H1 (cell line): ENCODE results near the gene TNNT1. TPM values are rescaled to one million over a fixed set of nuclear protein-coding genes. Genes with fewer than 3 reads are reported as not detected.

Source experiments
- CTCF ChIA-PET: fragments of 300-600 bp; sonication (Branson Sonifier 250); formaldehyde crosslinking; loops from one replicate; lab custom pipeline; 2021; ENCODE audit not compliant: partially characterized antibody; lab: Charles Lee
- POLR2A ChIA-PET: fragments of 300-600 bp; sonication (Branson Sonifier 250); formaldehyde crosslinking; loops from one replicate; lab custom pipeline; 2021; ENCODE audit warnings: inconsistent platforms; ENCODE audit not compliant: partially characterized antibody; lab: Charles Lee
- DNase-seq, 2 experiments: peaks; one replicate each; pipeline versions ENCODE4 v3.0.0 to v3.0.0-alpha.2; 2010 to 2022; ENCODE audit warnings: low spot score in 2 of 2, low read depth in 1 of 2, mixed read lengths in 1 of 2
- FAIRE-seq: peaks from 2 replicates; lab custom pipeline; 2011; peaks lifted over from hg19 to GRCh38; lab: Jason Lieb, UNC
- H2AFZ ChIP-seq: 2 replicates; pipeline ENCODE4 v1.8.1; 2012; ENCODE audit warnings: low read length, inconsistent platforms
- H2AK5ac ChIP-seq: 2 replicates; pipeline ENCODE4 v1.6.1; 2013; ENCODE audit warnings: low read depth, low read length
- H2BK120ac ChIP-seq: replicated peaks from 2 replicates; pipeline ENCODE3; 2013; ENCODE audit warnings: low read depth, low read length, inconsistent platforms
- H2BK12ac ChIP-seq: 2 replicates; pipeline ENCODE4 v1.6.1; 2013; ENCODE audit warnings: low read depth, low read length
- H2BK15ac ChIP-seq: 2 replicates; pipeline ENCODE4 v1.6.1; 2013; ENCODE audit warnings: low read length
- H2BK20ac ChIP-seq: 2 replicates; pipeline ENCODE4 v1.6.1; 2013; ENCODE audit warnings: low read length
- H2BK5ac ChIP-seq: 2 replicates; pipeline ENCODE4 v1.6.1; 2013; ENCODE audit warnings: low read depth, low read length
- H3K14ac ChIP-seq: 2 replicates; pipeline ENCODE4 v1.6.1; 2013; ENCODE audit warnings: inconsistent platforms; ENCODE audit not compliant: insufficient read length
- H3K18ac ChIP-seq: 2 replicates; pipeline ENCODE4 v1.6.1; 2013; ENCODE audit warnings: low read length; ENCODE audit errors: extremely low read depth
- H3K23ac ChIP-seq: 2 replicates; pipeline ENCODE4 v1.6.1; 2013; ENCODE audit warnings: inconsistent platforms; ENCODE audit not compliant: insufficient read length
- H3K23me2 ChIP-seq: 2 replicates; pipeline ENCODE4 v1.6.1; 2013; ENCODE audit warnings: low read depth, low read length
- H3K27ac ChIP-seq: 2 replicates; pipeline ENCODE4 v1.6.1; 2011; ENCODE audit warnings: low read depth, low read length, inconsistent platforms
- H3K27me3 ChIP-seq, 4 experiments: replicated peaks in 1 of 4; 1 replicate in 1 of 4; 2 replicates in 3 of 4; pipeline versions ENCODE4 v1.6.1 to v1.8.1; 2011 to 2013; ENCODE audit warnings: low read length in 3 of 4, mild to moderate bottlenecking in 3 of 4, inconsistent platforms in 2 of 4, mixed read lengths in 2 of 4, moderate library complexity in 1 of 4; ENCODE audit not compliant: control insufficient read depth in 3 of 4, insufficient read depth in 3 of 4; ENCODE audit errors: extremely low read depth in 1 of 4
- H3K36me3 ChIP-seq, 4 experiments: 2 replicates each; pipeline versions ENCODE4 v1.6.1 to v1.8.1; 2011 to 2013; ENCODE audit warnings: mild to moderate bottlenecking in 4 of 4, low read length in 3 of 4, moderate library complexity in 2 of 4, control low read depth in 1 of 4, inconsistent platforms in 1 of 4; ENCODE audit not compliant: insufficient read depth in 4 of 4, control insufficient read depth in 2 of 4
- H3K4ac ChIP-seq: replicated peaks from 2 replicates; pipeline ENCODE3; 2013; ENCODE audit warnings: low read length, low read depth, mixed read lengths, inconsistent platforms; ENCODE audit not compliant: insufficient read length
- H3K4me1 ChIP-seq, 4 experiments: replicated peaks in 1 of 4; 1 replicate in 1 of 4; 2 replicates in 3 of 4; pipeline versions ENCODE4 v1.6.1 to v1.8.1; 2011 to 2013; ENCODE audit warnings: low read length in 3 of 4, inconsistent platforms in 2 of 4, mixed read lengths in 1 of 4; ENCODE audit not compliant: insufficient read depth in 4 of 4, control insufficient read depth in 3 of 4
- H3K4me2 ChIP-seq, 2 experiments: 2 replicates each; pipeline versions ENCODE4 v1.6.1 to v1.8.1; 2011 to 2013; ENCODE audit warnings: low read depth in 2 of 2, low read length in 2 of 2, control low read depth in 1 of 2, inconsistent platforms in 1 of 2, mild to moderate bottlenecking in 1 of 2; ENCODE audit not compliant: insufficient read depth in 1 of 2
- H3K4me3 ChIP-seq, 4 experiments: fragments of 200-600, 300-600 bp in 1 of 4; sonication (generic), shearing (Covaris generic), sonication (Bioruptor Twin) in 1 of 4; 2 replicates each; pipeline versions ENCODE4 v1.5.1 to v1.8.1; 2011 to 2016; ENCODE audit warnings: low read length in 4 of 4, low read depth in 3 of 4, control low read depth in 2 of 4, inconsistent platforms in 2 of 4, mild to moderate bottlenecking in 2 of 4, mixed read lengths in 1 of 4, moderate library complexity in 1 of 4; ENCODE audit not compliant: insufficient read depth in 2 of 4; ENCODE audit errors: extremely low read depth in 1 of 4
- H3K56ac ChIP-seq: replicated peaks from 2 replicates; pipeline ENCODE3; 2013; ENCODE audit warnings: low read depth, mild to moderate bottlenecking, mixed read lengths, low read length, inconsistent platforms; ENCODE audit not compliant: insufficient read length
- H3K79me1 ChIP-seq: 2 replicates; pipeline ENCODE4 v1.6.1; 2013; ENCODE audit warnings: low read depth, low read length, control low read depth
- H3K79me2 ChIP-seq, 2 experiments: 2 replicates each; pipeline versions ENCODE4 v1.6.1 to v1.8.1; 2012 to 2013; ENCODE audit warnings: low read length in 2 of 2, mild to moderate bottlenecking in 2 of 2, inconsistent platforms in 1 of 2; ENCODE audit not compliant: insufficient read depth in 2 of 2, control insufficient read depth in 1 of 2
- H3K9ac ChIP-seq, 4 experiments: replicated peaks in 1 of 4; 1 replicate in 1 of 4; 2 replicates in 3 of 4; pipeline versions ENCODE4 v1.6.1 to v1.8.1; 2011 to 2013; ENCODE audit warnings: low read depth in 3 of 4, low read length in 3 of 4, control low read depth in 2 of 4, mild to moderate bottlenecking in 2 of 4, moderate library complexity in 2 of 4, inconsistent platforms in 1 of 4; ENCODE audit errors: extremely low read depth in 1 of 4
- H3K9me3 ChIP-seq, 2 experiments: 2 replicates each; pipeline versions ENCODE4 v1.6.1 to v1.8.1; 2012 to 2013; ENCODE audit warnings: mild to moderate bottlenecking in 2 of 2, moderate library complexity in 2 of 2, control low read depth in 1 of 2, inconsistent platforms in 1 of 2, low read depth in 1 of 2, low read length in 1 of 2, mixed read lengths in 1 of 2; ENCODE audit not compliant: insufficient read depth in 2 of 2
- H4K20me1 ChIP-seq, 2 experiments: replicated peaks in 1 of 2; 2 replicates each; pipeline versions ENCODE3 to v1.8.1; 2011 to 2013; ENCODE audit warnings: inconsistent platforms in 2 of 2, low read length in 2 of 2, mild to moderate bottlenecking in 1 of 2; ENCODE audit not compliant: insufficient read depth in 2 of 2, control insufficient read depth in 1 of 2
- H4K5ac ChIP-seq: 2 replicates; pipeline ENCODE4 v1.6.1; 2013; ENCODE audit warnings: low read length, low read depth, mixed read lengths, inconsistent platforms; ENCODE audit not compliant: insufficient read length
- H4K8ac ChIP-seq: 2 replicates; pipeline ENCODE4 v1.8.0; 2013; ENCODE audit warnings: mild to moderate bottlenecking, moderate library complexity, low read length, inconsistent platforms; ENCODE audit not compliant: insufficient read depth; ENCODE audit errors: extremely low read depth
- H4K91ac ChIP-seq: replicated peaks from 2 replicates; pipeline ENCODE3; 2013; ENCODE audit warnings: low read length, mixed read lengths, inconsistent platforms; ENCODE audit not compliant: insufficient read length
- ATF2 ChIP-seq: IDR thresholded peaks from 2 replicates; pipeline ENCODE4 v1.6.1; 2012; ENCODE audit warnings: low read length, inconsistent platforms
- ATF3 ChIP-seq: IDR thresholded peaks from 2 replicates; pipeline ENCODE4 v1.6.1; 2011; ENCODE audit warnings: low read depth, mild to moderate bottlenecking, low read length; ENCODE audit not compliant: insufficient read depth
- CBX5 ChIP-seq: fragments of 300-800, 300-1000 bp; sonication (generic); IDR thresholded peaks from 2 replicates; pipeline ENCODE4 v1.7.1; 2016; ENCODE audit warnings: antibody characterized with exemption, low read length, low read depth
- CHD2 ChIP-seq: IDR thresholded peaks from 2 replicates; pipeline ENCODE4 v1.6.1; 2012; ENCODE audit warnings: low read length, improper control_type of control experiment
- HDAC2 ChIP-seq, 2 experiments: fragments of 300-600 bp in 1 of 2; sonication (generic) in 1 of 2; IDR thresholded peaks; 2 replicates each; pipeline ENCODE4 v1.6.1; 2011 to 2012; ENCODE audit warnings: low read depth in 2 of 2, low read length in 2 of 2, mild to moderate bottlenecking in 2 of 2, moderate library complexity in 2 of 2, borderline replicate concordance in 1 of 2, inconsistent platforms in 1 of 2
- JUN ChIP-seq: IDR thresholded peaks from 2 replicates; pipeline ENCODE4 v1.6.1; 2011; ENCODE audit warnings: low read depth, mild to moderate bottlenecking, improper control_type of control experiment, low read length
- JUND ChIP-seq: IDR thresholded peaks from 2 replicates; pipeline ENCODE4 v1.6.1; 2011; ENCODE audit warnings: mild to moderate bottlenecking, improper control_type of control experiment, low read length
- MAX ChIP-seq: IDR thresholded peaks from 2 replicates; pipeline ENCODE4 v1.6.1; 2012; ENCODE audit warnings: inconsistent platforms
- SIN3A ChIP-seq, 2 experiments: IDR thresholded peaks in 1 of 2; conservative IDR thresholded peaks in 1 of 2; 2 replicates each; pipeline ENCODE4 v1.6.1; 2011 to 2012; ENCODE audit warnings: low read length in 2 of 2, improper control_type of control experiment in 1 of 2, low read depth in 1 of 2, mild to moderate bottlenecking in 1 of 2
- WGBS, 2 experiments: shearing (Covaris generic) in 1 of 2; methylation state at CpG; one replicate each; pipeline versions ENCODE4 v1.1.6 to v1.1.7; 2013 to 2015; ENCODE audit warnings: low lambda C conversion rate in 2 of 2, mixed read lengths in 2 of 2, inconsistent platforms in 1 of 2, low coverage in 1 of 2, missing lambda C conversion rate in 1 of 2; ENCODE audit not compliant: insufficient replicate concordance in 2 of 2, insufficient coverage in 1 of 2, insufficient read length in 1 of 2; ENCODE audit errors: extremely low coverage in 1 of 2, missing lambda C conversion rate in 1 of 2; 5-methylcytosine and 5-hydroxymethylcytosine counted together
- polyA plus RNA-seq, 7 experiments: library from polyadenylated mRNA; depleted of rRNA in 3 of 7; stranded (reverse) in 5 of 7; unstranded in 2 of 7; fragments of >200 nt in 5 of 7; fragments of 200-250 nt in 2 of 7; gene quantifications; 1 replicate in 5 of 7; 2 replicates in 1 of 7; 4 replicates in 1 of 7; pipeline versions ENCODE4 v1.2.1 to v1.2.3, GENCODE V29; 2011 to 2013; ENCODE audit warnings: missing spikeins in 2 of 7, mixed read lengths in 2 of 7
- total RNA-seq: library from RNA; stranded (reverse); fragmentation: NEBNext Ultra II Directional; extraction: Animal tissue kit (Norgen Biotek cat#: 25700); gene quantifications from 2 replicates; pipeline ENCODE4 v1.2.1, GENCODE V29; 2021

The TNNT1 gene
- total and polyA plus RNA-seq, 2 of the 8 experiments (the other 6 are each of a cell fraction or from before 2014, with no cell fraction given): 69.6 to 107 TPM

GRCh38 chr19:55113570-55114039 lies 35.4 kb downstream of the TNNT1 start:
- H3K4me3 ChIP-seq: no peak overlapping the region
- H2BK20ac ChIP-seq: no peak overlapping the region
- H3K27ac ChIP-seq: peak overlapping the region; percentile 57
- peaks cover 17% of the 10 kb centered on the region for H3K23me2 ChIP-seq
- peaks cover 0 to 33% of the 10 kb centered on the region in 2 experiments; a peak in 2 of 4 replicates for H3K79me2 ChIP-seq
- no peak overlapping the region for H3K14ac ChIP-seq
- peak in 1 of 2 experiments; percentile 59 for DNase-seq
- 74% methylated on average over 12 of the region's 12 CpGs; no CpG with 5 or more reads in 1 of the 2 experiments for WGBS, 2 experiments
- ChIA-PET CTCF (interaction anchor here (0.9 to 3.7 kb wide), 4 partner anchors 19 to 25 kb away, joined by 3 to 15 read pairs (median 4); no protein-coding TSS in a partner anchor), POLR2A (interaction anchor here (0.9 to 6.4 kb wide), 3 partner anchors 16 to 25 kb away, joined by 3 to 72 read pairs (median 3); no protein-coding TSS in a partner anchor)
- H3K27me3 ChIP-seq: no peaks in the 10 kb centered on the region
- no peak overlapping the region for H2AK5ac ChIP-seq
- peaks cover 20 to 31% of the 10 kb centered on the region in 2 experiments for H4K20me1 ChIP-seq
- H3K4me2 ChIP-seq: 0 out of 4 replicates have a peak overlapping the region, but pooled peaks of 1 of the 2 experiments have one; percentile 1
- H3K56ac ChIP-seq: no peak overlapping the region
- H2BK12ac ChIP-seq: no peak overlapping the region
- H3K18ac ChIP-seq: no peak overlapping the region; the same call in 1 of the 2 replicates
- H3K9ac ChIP-seq: peak overlapping the region in 1 of 4 experiments; percentile 34; a peak in 2 of 7 replicates
- H4K5ac ChIP-seq: no peak overlapping the region
- peak; percentile 7 for FAIRE-seq
- H3K79me1 ChIP-seq: peaks cover 35% of the 10 kb centered on the region
- no peak overlapping the region for H4K91ac ChIP-seq
- H3K4ac ChIP-seq: no peak overlapping the region
- no peak overlapping the region for H2AFZ ChIP-seq
- H3K4me1 ChIP-seq: peaks cover 0 to 20% (median 15%) of the 10 kb centered on the region in 4 experiments; a peak in 5 of 7 replicates
- no peak overlapping the region for H2BK120ac ChIP-seq
- peaks cover 0 to 4% (median 0%) of the 10 kb centered on the region in 4 experiments; a peak in 1 of 8 replicates for H3K36me3 ChIP-seq
- H3K23ac ChIP-seq: no peak overlapping the region
- no peak overlapping the region for H2BK5ac ChIP-seq
- H4K8ac ChIP-seq: no peak overlapping the region
- no peak overlapping the region for H2BK15ac ChIP-seq
- H3K9me3 ChIP-seq: no peaks in the 10 kb centered on the region
- TF ChIP-seq ATF2: peak; percentile 58; the same call in 1 of the 2 replicates
- TF ChIP-seq HDAC2 (IDR thresholded peaks at IDR 0.05; ENCODE audit: borderline replicate concordance in 1 of 2, low read depth in 2 of 2, low read length in 2 of 2): no peak
- TF ChIP-seq SIN3A (conservative IDR thresholded peaks at IDR 0.05 in 1 of 2, IDR thresholded peaks at IDR 0.05 in 1 of 2; ENCODE audit: low read depth in 1 of 2, low read length in 2 of 2): 0 out of 4 replicates have a peak, but pooled peaks of 1 of the 2 experiments have one; percentile 45
- TF ChIP-seq JUN: peak; percentile 86
- TF ChIP-seq MAX: peak; percentile 77
- no peak for TF ChIP-seq CHD2
- no peak for TF ChIP-seq ATF3
- peak; percentile 68; the same call in 1 of the 2 replicates for TF ChIP-seq JUND
- no peak for TF ChIP-seq CBX5
